Measurements from ENCODE around the gene PRG2.
"Not testable (repeated sequence)": the region's sequence is repeated elsewhere in the genome, so short reads cannot be mapped to it uniquely, and the experiment has no call there.

The PRG2 gene

DNA sequence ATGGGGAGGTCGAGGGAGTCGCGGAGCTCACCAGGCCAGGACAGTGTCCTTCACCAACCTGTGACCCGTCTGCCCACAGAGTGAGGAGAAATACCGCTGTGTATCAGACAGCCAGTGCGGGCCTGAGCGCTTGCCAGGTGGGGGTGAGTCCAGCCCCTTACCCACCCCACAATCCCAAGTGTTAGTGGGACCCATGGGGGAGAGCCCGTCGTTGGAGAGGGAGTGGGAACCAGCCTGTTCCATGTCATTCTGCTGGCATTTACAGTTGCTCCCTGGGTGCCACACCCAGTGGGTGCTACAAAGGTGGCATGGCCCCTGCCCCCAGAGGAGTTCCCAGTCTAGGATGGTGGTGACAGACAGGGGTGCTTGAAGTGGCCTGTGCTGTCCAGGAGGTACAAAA, 43.1 kb downstream of the PRG2 start:
- no peak for DNase-seq (ENCODE audit: low spot score)

DNA sequence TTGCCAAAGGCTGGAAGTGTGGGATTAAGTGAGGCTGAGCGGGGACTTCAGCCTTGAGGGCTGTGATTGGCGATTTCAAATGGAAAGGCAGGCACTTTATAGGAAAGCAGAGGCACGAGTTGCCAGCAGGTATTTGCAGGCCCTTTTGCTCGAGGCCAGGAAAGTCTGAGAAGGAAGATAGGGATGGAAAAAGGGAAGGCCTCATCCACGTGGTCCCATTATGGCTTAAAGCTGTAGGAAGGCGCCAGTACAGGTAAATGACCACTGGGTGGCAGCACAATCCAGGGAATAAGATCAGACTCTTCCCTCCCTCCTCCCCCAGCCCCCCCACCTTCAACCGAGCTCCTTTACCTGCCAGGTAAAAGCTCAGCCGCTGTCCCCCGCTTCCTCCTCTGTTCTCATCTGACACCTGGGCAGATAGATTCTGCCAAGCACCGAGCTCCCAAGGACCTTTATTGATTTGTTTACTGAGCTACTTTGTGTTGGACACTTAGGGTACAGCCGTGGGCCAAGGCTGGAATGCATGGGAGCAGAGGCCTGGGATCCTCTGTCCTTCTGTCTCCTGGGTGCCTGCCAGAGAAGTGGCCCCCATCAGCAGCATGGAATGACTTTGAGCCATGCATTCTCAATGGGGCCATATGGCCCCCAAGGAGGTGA, 44.8 kb downstream of the PRG2 start:
- peak; percentile 66 for DNase-seq (ENCODE audit: low spot score)

DNA sequence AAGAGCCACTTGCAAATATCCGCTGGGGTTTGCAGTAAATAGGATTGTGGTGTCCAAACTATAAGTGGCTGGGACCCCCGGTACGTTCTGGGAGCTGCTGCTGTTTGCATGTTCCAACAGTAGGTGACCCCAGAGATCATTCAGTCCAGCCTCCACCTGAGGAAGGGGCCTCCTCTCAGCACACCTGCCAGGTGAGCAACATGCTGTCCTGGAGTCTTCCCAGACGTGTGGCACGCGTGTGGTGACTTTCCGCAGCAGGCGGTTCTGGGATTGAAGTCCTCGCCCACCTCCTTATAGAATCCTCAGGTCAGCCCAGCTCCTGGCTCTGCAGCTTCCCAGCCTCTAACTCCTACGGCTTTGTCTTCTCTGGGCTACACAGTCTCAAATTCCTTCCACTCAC, 45.6 kb downstream of the PRG2 start:
- no peak for DNase-seq (ENCODE audit: low spot score)

DNA sequence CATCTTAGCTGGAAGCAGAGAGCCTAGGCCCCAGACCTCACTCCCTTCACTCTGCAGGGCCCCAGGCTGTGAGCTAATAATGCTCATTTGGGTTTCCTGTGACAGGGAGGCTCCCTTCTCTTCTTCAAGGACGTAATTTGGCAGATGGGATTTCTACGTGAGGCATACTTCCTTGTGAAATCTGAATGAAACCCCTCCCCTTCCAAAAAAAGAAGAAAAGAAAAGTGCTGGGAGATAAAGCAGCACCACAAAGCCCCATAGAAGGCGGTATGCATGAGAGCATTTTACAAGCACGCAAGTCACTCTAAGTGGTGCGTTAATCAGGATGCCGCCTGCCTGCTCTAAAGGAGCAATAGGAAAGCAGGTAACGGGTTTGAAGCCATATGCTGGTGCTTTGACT, 46.6 kb downstream of the PRG2 start:
- DNase-seq (ENCODE audit: low spot score): no peak

DNA sequence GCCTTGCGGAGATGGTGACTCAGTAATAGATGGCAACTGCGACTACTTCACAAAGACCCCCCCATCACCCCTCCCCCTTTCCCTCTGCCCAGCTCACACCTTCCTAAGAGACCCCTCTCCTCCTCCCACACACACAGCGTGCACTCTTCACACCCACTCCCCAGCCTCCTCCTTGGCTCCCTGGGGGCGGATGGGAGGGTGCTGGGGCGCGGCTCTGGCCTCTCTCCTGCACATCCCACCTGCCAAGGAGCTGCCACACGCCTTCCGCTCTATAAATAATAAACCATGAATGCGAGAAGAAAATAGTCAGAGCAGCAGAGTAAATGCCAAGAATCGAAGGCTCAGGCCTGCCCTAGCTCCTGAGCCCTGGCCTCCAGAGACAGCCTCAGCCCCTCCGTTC, 47.7 kb downstream of the PRG2 start:
- DNase-seq (ENCODE audit: low spot score): no peak

DNA sequence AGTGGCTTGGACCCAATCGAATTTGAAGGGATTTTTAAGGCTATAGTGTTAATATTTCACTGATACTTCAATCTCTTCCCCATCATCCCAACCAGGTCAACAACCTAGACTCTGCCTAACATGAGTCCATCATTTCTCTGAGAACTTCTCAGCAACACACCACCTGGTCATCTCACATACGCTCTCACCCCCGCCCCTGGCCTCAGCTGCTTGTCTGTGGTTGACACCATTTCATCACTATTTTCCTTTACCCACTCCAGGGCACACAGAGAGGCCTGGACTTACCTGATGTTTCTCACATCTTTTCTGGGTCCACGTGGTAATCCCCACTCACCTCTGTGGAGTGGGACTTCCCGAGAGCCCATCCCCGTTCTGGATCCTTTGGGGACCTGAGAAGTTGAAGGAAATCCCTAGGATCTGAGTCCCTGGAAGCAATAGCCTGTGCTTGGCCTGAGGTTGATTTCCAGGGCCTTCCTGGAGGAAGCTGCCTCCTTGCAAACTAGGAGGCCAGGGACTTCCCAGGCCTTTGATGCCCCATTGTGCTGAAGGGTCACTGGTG, 49.1 kb downstream of the PRG2 start:
- DNase-seq (ENCODE audit: low spot score): no peak

DNA sequence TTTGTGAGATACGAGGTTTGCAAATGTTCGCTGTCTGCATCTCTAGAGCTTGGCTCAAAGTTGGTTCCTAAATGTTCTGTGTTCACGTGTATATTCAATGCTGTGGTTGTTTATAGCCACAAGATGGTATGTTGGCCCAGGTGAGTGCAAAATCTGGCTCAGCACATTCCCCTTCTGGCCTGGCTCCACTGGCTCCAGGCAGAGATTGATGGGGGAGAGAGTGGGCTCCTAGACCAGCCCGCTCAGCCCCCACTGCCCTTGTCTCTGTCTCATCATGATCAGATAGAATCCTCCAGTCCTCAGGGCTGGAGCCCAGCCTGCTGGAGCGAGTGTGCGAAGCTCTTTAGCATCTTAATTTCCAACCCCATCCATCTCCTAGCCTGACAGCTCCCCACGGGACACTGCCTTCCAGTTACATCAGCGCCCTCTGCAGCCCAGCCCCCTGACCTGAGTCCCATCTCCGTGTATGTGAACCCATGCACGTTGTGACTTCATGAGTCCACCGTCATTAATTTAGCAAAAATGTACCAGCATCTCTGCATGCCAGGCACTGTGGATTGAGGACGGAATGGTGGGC, 50.3 kb downstream of the PRG2 start:
- no peak for DNase-seq (ENCODE audit: low spot score)

DNA sequence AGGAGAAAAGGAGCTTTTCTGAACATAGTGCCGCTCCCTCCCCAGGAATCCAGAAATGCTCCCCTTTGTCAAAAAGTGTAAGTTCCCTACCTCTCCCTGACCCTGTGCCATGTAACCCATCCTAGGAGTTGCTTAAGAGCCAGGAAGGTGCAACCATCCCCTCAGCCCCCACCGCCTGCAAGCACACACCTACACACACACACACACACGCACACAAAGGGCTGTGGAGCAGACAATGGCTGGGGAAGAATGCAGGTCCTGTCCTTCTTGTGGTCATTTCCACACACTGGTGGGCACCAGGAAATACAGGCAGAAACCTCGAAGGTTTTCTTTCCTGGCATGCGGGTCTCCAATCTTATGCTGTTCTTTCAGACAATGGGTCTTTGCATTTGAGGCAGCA, 51.1 kb downstream of the PRG2 start:
- DNase-seq (ENCODE audit: low spot score): no peak

DNA sequence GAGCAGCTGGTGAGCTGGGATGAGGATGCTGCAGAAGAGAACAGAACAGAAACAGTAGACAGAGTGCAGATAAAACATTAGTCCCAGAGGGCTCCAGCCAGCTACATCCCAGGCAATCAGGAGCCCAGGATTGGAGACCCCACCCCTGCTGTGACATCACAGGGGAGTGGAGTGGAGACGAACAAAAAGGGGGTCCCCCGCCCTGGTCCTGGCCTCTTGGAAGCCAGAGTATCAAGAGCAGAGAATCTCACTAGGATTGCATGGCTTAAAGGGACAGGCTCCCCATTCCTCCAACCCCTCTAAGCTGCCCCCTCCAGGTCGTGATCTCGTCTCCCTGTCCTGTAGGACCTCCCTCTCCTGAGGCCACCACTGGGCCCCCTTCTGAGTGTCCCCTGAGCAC, 52.3 kb downstream of the PRG2 start, which contains the start of gene P2RX3:
P2RX3 (plus strand) TSS at position 211 of the 400 bp plus-strand sequence. CDS start 199 bp downstream, outside the sequence.
- no peak for DNase-seq (ENCODE audit: low spot score)

DNA sequence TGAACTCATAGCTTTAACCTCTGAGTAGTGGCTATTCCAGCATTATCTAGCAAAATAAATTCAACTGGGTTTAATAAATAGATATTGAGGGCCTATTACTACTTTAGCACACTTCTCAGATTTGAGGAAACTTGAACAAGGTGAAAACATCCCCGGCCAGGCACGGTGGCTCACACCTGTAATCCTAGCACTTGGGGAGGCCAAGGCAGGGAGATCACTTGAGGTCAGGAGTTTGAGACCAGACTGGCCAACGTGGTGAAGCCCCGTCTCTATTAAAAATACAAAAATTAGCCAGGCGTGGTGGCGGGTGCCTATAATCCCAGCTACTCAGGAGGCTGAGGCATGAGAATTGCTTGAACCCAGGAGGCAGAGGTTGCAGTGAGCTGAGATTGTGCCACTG, 53.6 kb downstream of the PRG2 start:
- DNase-seq (ENCODE audit: low spot score): not testable (repeated sequence)
